Naive B cell (primary cell): ENCODE measurements around the gene HOTAIR. TPM values are rescaled to one million over a fixed set of nuclear protein-coding genes. Genes with fewer than 3 reads are reported as not detected.

Source experiments
- ATAC-seq, 2 donors: fragments of 150-1000 bp; cut with Tn5 transposase; 2 replicates each; pipeline ENCODE4 v1.10.0; 2021; ENCODE audit warnings: low read depth in 2 of 2, mild to moderate bottlenecking in 2 of 2, moderate library complexity in 2 of 2
- DNase-seq: peaks from one replicate; pipeline ENCODE4 v3.0.0; 2022
- H3K27ac Mint-ChIP-seq, 6 donors: one replicate each; pipeline ENCODE4 v1.8.0; 2020 to 2022; ENCODE audit warnings: mild to moderate bottlenecking in 6 of 6, mixed read lengths in 6 of 6, moderate library complexity in 5 of 6, inconsistent platforms in 2 of 6
- H3K27me3 Mint-ChIP-seq, 3 donors: one replicate each; pipeline ENCODE4 v1.8.0; 2021 to 2022; ENCODE audit warnings: mixed read lengths in 3 of 3, mild to moderate bottlenecking in 1 of 3
- H3K36me3 Mint-ChIP-seq, 2 donors: one replicate each; pipeline ENCODE4 v1.8.0; 2020 to 2022; ENCODE audit warnings: mixed read lengths in 2 of 2, inconsistent platforms in 1 of 2, mild to moderate bottlenecking in 1 of 2
- H3K4me1 Mint-ChIP-seq, 3 donors: one replicate each; pipeline ENCODE4 v1.8.0; 2020 to 2022; ENCODE audit warnings: mixed read lengths in 3 of 3, inconsistent platforms in 1 of 3, mild to moderate bottlenecking in 1 of 3, moderate library complexity in 1 of 3
- H3K4me3 Mint-ChIP-seq, 8 donors: one replicate each; pipeline ENCODE4 v1.8.0; 2020 to 2022; ENCODE audit warnings: mild to moderate bottlenecking in 8 of 8, mixed read lengths in 8 of 8, moderate library complexity in 8 of 8, inconsistent platforms in 2 of 8
- H3K9me3 Mint-ChIP-seq, 7 donors: one replicate each; pipeline ENCODE4 v1.8.0; 2020 to 2022; ENCODE audit warnings: mixed read lengths in 7 of 7, mild to moderate bottlenecking in 5 of 7, inconsistent platforms in 2 of 7, moderate library complexity in 1 of 7
- polyA plus RNA-seq, 6 donors: library from polyadenylated mRNA; unstranded; fragments of 300-500 nt; fragmentation: Illumina TruSeq; gene quantifications; one replicate each; pipeline ENCODE4 v1.2.3, GENCODE V29; 2021; ENCODE audit warnings: low read depth in 6 of 6

Gene HOTAIR
- polyA plus RNA-seq, 6 donors from 2014 or later: not detected

GRCh38 chr12:54000116-54001114, 25.7 kb upstream of the HOTAIR start, which contains the start of gene HOXC9:
HOXC9 (plus strand) TSS chr12:54000161; CDS start chr12:54000189, 28 bp downstream.
- Mint-ChIP-seq H3K27ac (peak within 1 kb of the TSS in 4 of 6 donors; percentile 66 to 95 (median 84)), H3K36me3 (peaks cover 0 to 4% of the 10 kb centered on the region in 2 donors), H3K4me1 (peaks cover 20 to 52% (median 43%) of the 10 kb centered on the region in 3 donors), H3K27me3 (peaks cover 72 to 95% (median 78%) of the 10 kb centered on the region in 3 donors), H3K4me3 (peak within 1 kb of the TSS; percentile 25 to 70 (median 49)), H3K9me3 (peaks cover 0 to 2% (median 0%) of the 10 kb centered on the region in 7 donors)
- ATAC-seq: no peak
- no peak for DNase-seq

- ATAC-seq (no peak), DNase-seq (no peak)
- peaks cover 25 to 59% (median 46%) of the 10 kb centered on the region in 3 donors for H3K4me1 Mint-ChIP-seq
- peaks cover 0 to 9% of the 10 kb centered on the region in 2 donors for H3K36me3 Mint-ChIP-seq
- H3K4me3 Mint-ChIP-seq: peak overlapping the region; percentile 25 to 70 (median 49)
- H3K27me3 Mint-ChIP-seq: peaks cover 73 to 95% (median 78%) of the 10 kb centered on the region in 3 donors
- H3K27ac Mint-ChIP-seq: peak overlapping the region in 4 of 6 donors; percentile 66 to 91 (median 84)
- peaks cover 0 to 4% (median 2%) of the 10 kb centered on the region in 7 donors for H3K9me3 Mint-ChIP-seq
These were observed 24.9 kb upstream of the HOTAIR start for GRCh38 chr12:53999559-54000115.

- ATAC-seq (no peak), DNase-seq (no peak)
- Mint-ChIP-seq H3K4me1 (peaks cover 30 to 67% (median 48%) of the 10 kb centered on the region in 3 donors), H3K4me3 (peak overlapping the region in 3 of 8 donors; percentile 22 to 62 (median 54)), H3K27ac (peak overlapping the region in 3 of 6 donors; percentile 15 to 95 (median 39)), H3K27me3 (peaks cover 72 to 94% (median 78%) of the 10 kb centered on the region in 3 donors), H3K9me3 (peaks cover 0 to 8% (median 3%) of the 10 kb centered on the region in 7 donors), H3K36me3 (peaks cover 0 to 13% of the 10 kb centered on the region in 2 donors)
These were observed 24.1 kb upstream of the HOTAIR start for GRCh38 chr12:53998900-53999236.

GRCh38 chr12:53998110-53998899, 23.6 kb upstream of the HOTAIR start:
- H3K9me3 Mint-ChIP-seq: peaks cover 0 to 13% (median 4%) of the 10 kb centered on the region in 7 donors
- peak overlapping the region in 4 of 8 donors; percentile 13 to 86 (median 38) for H3K4me3 Mint-ChIP-seq

GRCh38 chr12:53997204-53998109, 22.7 kb upstream of the HOTAIR start:
- ATAC-seq: no peak
- DNase-seq: no peak
- Mint-ChIP-seq H3K27me3 (peaks cover 70 to 94% (median 78%) of the 10 kb centered on the region in 3 donors), H3K27ac (peak overlapping the region in 4 of 6 donors; percentile 19 to 76 (median 52)), H3K4me1 (peaks cover 32 to 66% (median 50%) of the 10 kb centered on the region in 3 donors), H3K4me3 (peak overlapping the region; percentile 36 to 91 (median 84)), H3K9me3 (peaks cover 0 to 13% (median 4%) of the 10 kb centered on the region in 7 donors), H3K36me3 (peaks cover 0 to 18% of the 10 kb centered on the region in 2 donors)

More at GRCh38 chr12:53998110-53998899, 23.6 kb upstream of the HOTAIR start:
- Mint-ChIP-seq H3K36me3 (peaks cover 0 to 18% of the 10 kb centered on the region in 2 donors), H3K27ac (peak overlapping the region in 4 of 6 donors; percentile 15 to 95 (median 34)), H3K4me1 (peaks cover 32 to 69% (median 50%) of the 10 kb centered on the region in 3 donors), H3K27me3 (peaks cover 72 to 94% (median 78%) of the 10 kb centered on the region in 3 donors)
- DNase-seq: no peak
- ATAC-seq: no peak

- ATAC-seq (peak in 1 of 2 donors; percentile 18), DNase-seq (no peak)
- Mint-ChIP-seq H3K4me3 (peak overlapping the region; percentile 82 to 93 (median 90)), H3K9me3 (peaks cover 0 to 13% (median 6%) of the 10 kb centered on the region in 7 donors), H3K27me3 (peaks cover 70 to 94% (median 78%) of the 10 kb centered on the region in 3 donors), H3K36me3 (peaks cover 0 to 18% of the 10 kb centered on the region in 2 donors), H3K27ac (peak overlapping the region in 2 of 6 donors; percentile 62 to 63), H3K4me1 (peaks cover 32 to 56% (median 50%) of the 10 kb centered on the region in 3 donors)
These were observed 21.8 kb upstream of the HOTAIR start for GRCh38 chr12:53996240-53997203.

- H3K9me3 Mint-ChIP-seq: peaks cover 0 to 13% (median 7%) of the 10 kb centered on the region in 7 donors
These were observed 20.9 kb upstream of the HOTAIR start for GRCh38 chr12:53995378-53996239.

GRCh38 chr12:53995002-53995377, 20.2 kb upstream of the HOTAIR start:
- ATAC-seq (no peak), DNase-seq (no peak)
- peak overlapping the region in 4 of 6 donors; percentile 18 to 90 (median 75) for H3K27ac Mint-ChIP-seq
- peaks cover 0 to 25% of the 10 kb centered on the region in 2 donors for H3K36me3 Mint-ChIP-seq
- H3K4me1 Mint-ChIP-seq: peaks cover 37 to 59% (median 57%) of the 10 kb centered on the region in 3 donors
- peak overlapping the region; percentile 82 to 93 (median 90) for H3K4me3 Mint-ChIP-seq
- peaks cover 0 to 13% (median 7%) of the 10 kb centered on the region in 7 donors for H3K9me3 Mint-ChIP-seq
- H3K27me3 Mint-ChIP-seq: peaks cover 77 to 94% (median 84%) of the 10 kb centered on the region in 3 donors

More at GRCh38 chr12:53995378-53996239, 20.9 kb upstream of the HOTAIR start:
- Mint-ChIP-seq H3K4me1 (peaks cover 32 to 57% (median 53%) of the 10 kb centered on the region in 3 donors), H3K36me3 (peaks cover 0 to 18% of the 10 kb centered on the region in 2 donors), H3K27me3 (peaks cover 73 to 94% (median 78%) of the 10 kb centered on the region in 3 donors), H3K4me3 (peak overlapping the region; percentile 82 to 93 (median 90)), H3K27ac (peak overlapping the region in 4 of 6 donors; percentile 63 to 90 (median 80))
- ATAC-seq (peak; percentile 37 to 39), DNase-seq (no peak)

- Mint-ChIP-seq H3K4me1 (peaks cover 40 to 59% (median 59%) of the 10 kb centered on the region in 3 donors), H3K4me3 (peak overlapping the region; percentile 82 to 93 (median 90)), H3K36me3 (peaks cover 0 to 26% of the 10 kb centered on the region in 2 donors), H3K9me3 (peaks cover 0 to 17% (median 7%) of the 10 kb centered on the region in 7 donors), H3K27me3 (peaks cover 79 to 96% (median 90%) of the 10 kb centered on the region in 3 donors), H3K27ac (peak overlapping the region in 4 of 6 donors; percentile 71 to 97 (median 94))
- ATAC-seq: peak in 1 of 2 donors; percentile 20
- DNase-seq: no peak
These were observed 19.7 kb upstream of the HOTAIR start for GRCh38 chr12:53994264-53995001.
